DMS53 treated with DMSO at 0.1 percent for 48 hours (cell line): Measurements from ENCODE around the gene TTLL11.

Experiments
- DNase-seq: peaks from one replicate; lab custom pipeline; 2025; ENCODE audit not compliant: unreplicated experiment; lab: John Stamatoyannopoulos, UW

The TTLL11 gene

DNA sequence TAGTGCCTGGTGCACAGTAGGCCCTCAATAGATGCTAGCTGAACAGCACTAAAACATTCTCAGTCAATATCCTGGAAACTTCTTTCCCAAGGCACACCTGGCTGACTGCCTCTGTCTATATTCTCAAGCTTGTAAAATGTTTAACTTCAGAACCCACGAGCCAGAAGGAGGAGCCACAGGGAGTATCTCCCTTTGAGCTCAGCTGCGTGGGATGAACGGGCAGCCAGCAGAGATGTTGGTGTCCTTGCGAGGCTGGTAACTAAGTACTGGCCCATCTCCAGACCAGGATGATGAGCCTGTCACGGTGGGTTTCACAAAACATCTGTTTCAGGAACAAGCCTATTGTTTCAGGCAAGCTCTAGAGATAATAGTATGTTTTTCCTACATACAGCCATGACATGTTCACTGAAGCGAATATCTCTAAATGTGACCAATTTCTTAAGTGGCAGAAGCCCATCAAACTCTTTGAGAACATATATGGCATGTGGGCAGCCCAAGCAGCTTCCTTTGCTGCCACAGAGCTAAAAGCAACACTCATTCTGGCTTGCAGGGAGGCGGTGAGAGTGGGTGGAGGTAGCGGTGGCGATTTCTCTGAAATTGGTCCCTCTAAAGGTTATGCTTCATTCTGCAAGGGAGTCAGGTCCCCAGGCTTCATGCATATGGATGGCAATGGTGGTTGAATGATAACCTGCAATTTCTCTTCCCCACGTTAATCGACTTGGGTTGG is 206.2 kb downstream of the TTLL11 start:
- no peak for DNase-seq

DNA sequence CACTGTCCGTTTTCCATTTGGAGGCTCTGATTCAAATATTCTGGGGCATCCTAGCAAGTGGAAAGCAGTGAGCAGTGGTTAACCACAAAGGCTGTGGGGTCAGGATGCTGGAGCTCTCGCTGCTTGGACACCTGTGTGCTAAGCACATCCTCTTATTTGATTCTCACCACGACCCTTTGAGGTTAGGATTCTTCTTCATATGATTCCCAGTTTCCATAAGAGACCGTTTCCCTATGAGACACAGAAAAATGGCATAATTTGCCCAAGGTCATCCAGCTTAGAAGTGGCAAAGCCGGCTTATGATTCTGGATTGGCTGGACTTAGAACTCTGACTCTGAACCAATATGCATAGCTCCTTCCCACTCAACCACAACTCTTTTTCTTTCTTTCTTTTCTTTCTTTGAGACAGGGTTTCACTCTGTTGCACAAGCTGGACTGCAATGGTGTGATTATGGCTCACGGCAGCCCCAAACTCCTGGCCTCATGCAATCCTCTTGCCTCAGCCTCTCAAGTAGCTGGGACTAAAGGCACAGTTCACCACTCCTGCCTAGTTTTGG is 207.7 kb downstream of the TTLL11 start:
- no peak for DNase-seq

GRCh38 chr9:121884057-121884541 is 209.0 kb downstream of the TTLL11 start:
- no peak for DNase-seq

- DNase-seq: no peak
Observed at GRCh38 chr9:121883281-121884056, 209.6 kb downstream of the TTLL11 start.

DNA sequence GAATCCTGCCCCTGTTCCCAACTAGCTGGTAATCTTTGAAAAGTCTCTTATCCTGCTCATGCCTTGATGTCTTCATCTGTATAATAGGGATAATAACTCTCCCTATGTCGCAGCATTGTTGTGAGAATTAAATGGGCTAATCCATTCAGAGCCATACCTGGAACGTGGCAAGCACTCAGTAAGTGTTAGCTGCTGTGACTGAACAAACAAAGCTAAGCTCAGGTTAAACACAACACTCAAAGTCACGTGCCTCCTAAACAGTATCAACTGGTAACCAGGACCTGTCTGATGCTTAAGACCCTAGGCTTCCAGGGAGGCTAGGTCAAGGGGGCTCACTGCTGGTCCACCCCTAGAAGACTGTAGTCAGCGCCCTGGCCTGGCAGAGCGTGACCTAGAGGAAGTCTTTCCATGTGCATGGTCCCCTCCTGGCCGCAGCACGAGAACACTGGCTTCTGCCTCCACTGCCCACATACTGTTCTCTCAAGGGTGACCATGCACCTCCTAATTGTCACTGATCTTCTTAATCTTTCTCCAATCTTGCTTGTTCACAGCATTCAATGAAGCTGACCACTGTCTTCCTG is 211.1 kb downstream of the TTLL11 start:
- DNase-seq: peak; percentile 96

DNA sequence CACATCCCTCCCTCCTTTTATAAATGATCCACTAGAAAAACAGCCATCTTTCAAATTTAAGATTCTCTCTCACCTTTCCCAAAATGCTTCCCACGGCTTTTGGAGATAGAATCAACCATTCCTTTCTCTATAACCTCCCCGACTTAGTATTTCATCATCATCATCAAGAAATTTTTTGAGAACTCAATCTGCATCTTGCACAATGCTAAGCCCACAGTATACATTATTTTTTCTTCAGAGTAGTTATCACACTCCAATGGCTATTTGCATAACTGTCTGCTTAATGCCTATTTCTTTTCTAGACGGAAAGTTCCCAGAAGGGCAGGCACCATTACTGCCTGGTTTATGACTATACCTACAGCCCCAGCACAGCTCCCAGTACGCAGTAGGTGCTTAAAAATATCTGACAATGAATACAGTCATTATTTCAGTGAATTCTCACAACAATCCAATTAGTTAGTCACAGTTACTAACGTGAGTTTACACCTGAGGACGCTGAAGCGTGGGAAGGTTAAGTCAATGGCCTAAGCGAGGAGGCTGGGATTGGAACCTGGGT is 212.7 kb downstream of the TTLL11 start:
- DNase-seq: no peak

DNA sequence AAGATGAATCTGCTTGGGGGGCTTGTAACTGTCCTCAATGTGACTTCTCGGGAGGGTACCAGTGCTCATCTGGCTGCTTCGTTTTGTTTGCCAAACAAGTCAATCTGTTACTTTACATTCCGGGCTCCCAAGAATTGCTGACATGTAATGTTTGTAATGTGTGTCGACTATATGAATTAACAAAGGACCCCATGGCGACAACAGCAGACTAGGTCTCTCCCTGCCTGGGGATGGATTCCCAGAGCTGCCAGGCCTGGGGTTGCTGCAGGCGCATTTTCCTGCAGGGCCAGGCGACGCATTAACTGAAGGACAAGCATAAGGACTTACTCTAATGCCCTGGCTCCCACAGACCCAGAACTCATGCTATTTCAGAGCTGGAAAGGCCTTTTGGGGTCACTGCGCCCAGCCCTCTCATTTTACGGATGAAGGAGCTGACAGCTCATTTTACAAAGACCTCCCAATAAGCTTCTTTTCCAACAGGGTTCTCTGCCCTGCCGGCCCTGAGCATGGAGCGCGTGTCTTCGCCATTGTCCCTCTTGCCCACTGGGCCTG is 214.8 kb downstream of the TTLL11 start:
- DNase-seq: no peak

GRCh38 chr9:121876658-121877271 is 216.3 kb downstream of the TTLL11 start:
- no peak for DNase-seq

GRCh38 chr9:121876255-121876654 is 216.9 kb downstream of the TTLL11 start:
- DNase-seq: no peak

GRCh38 chr9:121874524-121874923 is 218.6 kb downstream of the TTLL11 start:
- DNase-seq: no peak

GRCh38 chr9:121871431-121872025 is 221.6 kb downstream of the TTLL11 start:
- no peak for DNase-seq

GRCh38 chr9:121870271-121870670 is 222.8 kb downstream of the TTLL11 start:
- no peak for DNase-seq

DNA sequence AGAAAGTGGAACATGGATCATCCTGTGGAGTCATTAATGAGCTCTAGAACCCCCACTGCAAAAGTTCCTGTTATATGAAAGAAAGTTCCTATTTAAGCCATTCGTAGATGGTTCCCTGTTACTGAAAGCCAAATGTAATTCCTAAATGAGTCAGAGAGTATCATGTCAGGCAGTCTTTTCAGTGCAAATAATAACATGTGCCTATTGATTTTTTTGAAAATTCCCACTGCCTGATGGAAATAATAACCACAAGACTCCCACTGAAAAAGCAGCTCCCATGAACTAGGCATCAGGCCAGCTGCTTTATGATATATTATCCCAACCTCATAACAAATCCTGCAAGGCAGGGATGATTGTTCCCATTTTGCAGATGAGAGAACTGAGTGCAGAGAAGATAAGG is 224.5 kb downstream of the TTLL11 start:
- DNase-seq: no peak

GRCh38 chr9:121866927-121867326 is 226.2 kb downstream of the TTLL11 start:
- no peak for DNase-seq

DNA sequence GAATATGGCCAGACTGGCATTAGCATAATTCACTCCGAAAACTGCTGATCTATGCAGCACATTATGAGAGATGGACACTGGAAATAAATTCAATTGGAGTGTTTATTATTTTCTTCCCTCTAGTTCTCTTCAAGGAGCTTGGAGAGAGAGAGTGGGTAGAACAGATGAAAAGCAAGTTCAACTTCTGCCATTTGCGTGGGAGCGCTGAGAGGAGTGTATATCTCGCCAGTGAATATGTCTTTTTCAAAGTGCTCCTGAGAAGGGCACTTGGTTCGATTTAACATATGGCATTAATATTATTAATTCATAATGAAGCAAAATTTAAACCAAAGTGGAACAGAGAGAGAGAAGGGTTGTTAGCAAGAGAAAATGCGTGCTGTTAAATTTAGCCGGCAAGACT is 227.2 kb downstream of the TTLL11 start:
- no peak for DNase-seq

GRCh38 chr9:121865060-121865459 is 228.0 kb downstream of the TTLL11 start:
- no peak for DNase-seq

DNA sequence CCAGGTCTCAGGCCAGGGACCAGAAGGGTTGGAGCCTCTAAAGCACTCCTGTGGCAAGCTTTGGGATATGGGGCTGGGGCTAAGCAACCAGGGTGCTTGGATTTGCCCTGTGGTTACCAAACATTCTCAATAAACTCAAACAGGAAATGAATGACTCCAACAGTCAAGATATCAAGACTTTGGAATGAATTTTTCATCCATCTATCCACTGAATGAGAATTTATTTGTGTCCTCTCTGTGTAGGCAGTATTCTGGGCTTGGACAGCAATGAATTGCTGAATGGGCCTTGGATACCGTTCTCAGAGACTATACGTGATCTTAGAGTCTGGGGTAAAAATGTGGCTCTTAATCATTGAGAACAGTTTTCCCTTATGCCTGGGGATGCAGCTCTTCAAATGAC is 229.2 kb downstream of the TTLL11 start:
- no peak for DNase-seq

GRCh38 chr9:121862371-121863332 is 230.5 kb downstream of the TTLL11 start:
- no peak for DNase-seq
